ENCODE results near the gene DDX46. TPM values are rescaled to one million over a fixed set of nuclear protein-coding genes. Genes with fewer than 3 reads are reported as not detected.

The DDX46 gene
- total RNA-seq, 1 experiment from 2014 or later = 19.6 TPM

- in situ Hi-C loops (cut with HindIII; ENCODE audit: low pct_unique_long_range_greater_than_20kb, low sequenced_read_pairs) = no loop called here
- DNase-seq (ENCODE audit: low read depth, low spot score) = no peak
Measured at GRCh38 chr5:134772461-134773125, 14.0 kb downstream of the DDX46 start.

GRCh38 chr5:134777366-134777765 is 18.8 kb downstream of the DDX46 start:
- in situ Hi-C loops (cut with HindIII; ENCODE audit: low pct_unique_long_range_greater_than_20kb, low sequenced_read_pairs) = no loop called here
- no peak for DNase-seq (ENCODE audit: low read depth, low spot score)

GRCh38 chr5:134784241-134784920 is 25.8 kb downstream of the DDX46 start:
- DNase-seq (ENCODE audit: low read depth, low spot score) = peak; percentile 17
- in situ Hi-C loops (cut with HindIII; ENCODE audit: low pct_unique_long_range_greater_than_20kb, low sequenced_read_pairs) = no loop called here

- in situ Hi-C loops (cut with HindIII; ENCODE audit: low pct_unique_long_range_greater_than_20kb, low sequenced_read_pairs) = no loop called here
- DNase-seq (ENCODE audit: low read depth, low spot score) = no peak
Measured at GRCh38 chr5:134784946-134785620, 26.5 kb downstream of the DDX46 start.

- no peak for DNase-seq (ENCODE audit: low read depth, low spot score)
- in situ Hi-C loops (cut with HindIII; ENCODE audit: low pct_unique_long_range_greater_than_20kb, low sequenced_read_pairs) = no loop called here
Measured at GRCh38 chr5:134787692-134788091, 29.1 kb downstream of the DDX46 start.

GRCh38 chr5:134791580-134791979 is 33.0 kb downstream of the DDX46 start:
- in situ Hi-C loops (cut with HindIII; ENCODE audit: low pct_unique_long_range_greater_than_20kb, low sequenced_read_pairs) = no loop called here
- DNase-seq (ENCODE audit: low read depth, low spot score) = no peak

- in situ Hi-C loops (cut with HindIII; ENCODE audit: low pct_unique_long_range_greater_than_20kb, low sequenced_read_pairs) = no loop called here
- DNase-seq (ENCODE audit: low read depth, low spot score) = no peak
Measured at GRCh38 chr5:134792286-134792685, 33.7 kb downstream of the DDX46 start.

GRCh38 chr5:134793111-134793510 is 34.5 kb downstream of the DDX46 start:
- in situ Hi-C loops (cut with HindIII; ENCODE audit: low pct_unique_long_range_greater_than_20kb, low sequenced_read_pairs) = no loop called here
- no peak for DNase-seq (ENCODE audit: low read depth, low spot score)

- no peak for DNase-seq (ENCODE audit: low read depth, low spot score)
- in situ Hi-C loops (cut with HindIII; ENCODE audit: low pct_unique_long_range_greater_than_20kb, low sequenced_read_pairs) = no loop called here
Measured at GRCh38 chr5:134794082-134794481, 35.5 kb downstream of the DDX46 start.

GRCh38 chr5:134794819-134795218 is 36.2 kb downstream of the DDX46 start:
- in situ Hi-C loops (cut with HindIII; ENCODE audit: low pct_unique_long_range_greater_than_20kb, low sequenced_read_pairs) = no loop called here
- DNase-seq (ENCODE audit: low read depth, low spot score) = no peak

- no peak for DNase-seq (ENCODE audit: low read depth, low spot score)
- in situ Hi-C loops (cut with HindIII; ENCODE audit: low pct_unique_long_range_greater_than_20kb, low sequenced_read_pairs) = no loop called here
Measured at GRCh38 chr5:134798468-134798867, 39.9 kb downstream of the DDX46 start.

GRCh38 chr5:134803821-134804220 is 45.2 kb downstream of the DDX46 start:
- in situ Hi-C loops (cut with HindIII; ENCODE audit: low pct_unique_long_range_greater_than_20kb, low sequenced_read_pairs) = no loop called here
- no peak for DNase-seq (ENCODE audit: low read depth, low spot score)

GRCh38 chr5:134813407-134813806 is 54.8 kb downstream of the DDX46 start:
- in situ Hi-C loops (cut with HindIII; ENCODE audit: low pct_unique_long_range_greater_than_20kb, low sequenced_read_pairs) = no loop called here
- no peak for DNase-seq (ENCODE audit: low read depth, low spot score)

- no peak for DNase-seq (ENCODE audit: low read depth, low spot score)
- in situ Hi-C loops (cut with HindIII; ENCODE audit: low pct_unique_long_range_greater_than_20kb, low sequenced_read_pairs) = no loop called here
Measured at GRCh38 chr5:134813827-134814226, 55.2 kb downstream of the DDX46 start.

- in situ Hi-C loops (cut with HindIII; ENCODE audit: low pct_unique_long_range_greater_than_20kb, low sequenced_read_pairs) = no loop called here
Measured at GRCh38 chr5:134817006-134817405, 58.4 kb downstream of the DDX46 start.

GRCh38 chr5:134818776-134819175 is 60.2 kb downstream of the DDX46 start:
- DNase-seq (ENCODE audit: low read depth, low spot score) = no peak
- in situ Hi-C loops (cut with HindIII; ENCODE audit: low pct_unique_long_range_greater_than_20kb, low sequenced_read_pairs) = no loop called here

More at GRCh38 chr5:134817006-134817405, 58.4 kb downstream of the DDX46 start:
- DNase-seq (ENCODE audit: low read depth, low spot score) = no peak

GRCh38 chr5:134819407-134819963 is 60.9 kb downstream of the DDX46 start:
- DNase-seq (ENCODE audit: low read depth, low spot score) = no peak
- in situ Hi-C loops (cut with HindIII; ENCODE audit: low pct_unique_long_range_greater_than_20kb, low sequenced_read_pairs) = no loop called here

- no peak for DNase-seq (ENCODE audit: low read depth, low spot score)
- in situ Hi-C loops (cut with HindIII; ENCODE audit: low pct_unique_long_range_greater_than_20kb, low sequenced_read_pairs) = no loop called here
Measured at GRCh38 chr5:134821841-134822240, 63.3 kb downstream of the DDX46 start.

Measured in SK-MEL-5 (cell line).